H1 (cell line): ENCODE data around the gene DIP2B. TPM values are rescaled to one million over a fixed set of nuclear protein-coding genes. Genes with fewer than 3 reads are reported as not detected.

Experiments used
- CTCF ChIA-PET: fragments of 300-600 bp; sonication (Branson Sonifier 250); formaldehyde crosslinking; loops from one replicate; lab custom pipeline; 2021; ENCODE audit not compliant: partially characterized antibody; lab: Charles Lee
- POLR2A ChIA-PET: fragments of 300-600 bp; sonication (Branson Sonifier 250); formaldehyde crosslinking; loops from one replicate; lab custom pipeline; 2021; ENCODE audit warnings: inconsistent platforms; ENCODE audit not compliant: partially characterized antibody; lab: Charles Lee
- DNase-seq, 2 experiments: peaks; one replicate each; pipeline versions ENCODE4 v3.0.0 to v3.0.0-alpha.2; 2010 to 2022; ENCODE audit warnings: low spot score in 2 of 2, low read depth in 1 of 2, mixed read lengths in 1 of 2
- FAIRE-seq: peaks from 2 replicates; lab custom pipeline; 2011; peaks lifted over from hg19 to GRCh38; lab: Jason Lieb, UNC
- H2AFZ ChIP-seq: 2 replicates; pipeline ENCODE4 v1.8.1; 2012; ENCODE audit warnings: low read length, inconsistent platforms
- H2AK5ac ChIP-seq: 2 replicates; pipeline ENCODE4 v1.6.1; 2013; ENCODE audit warnings: low read depth, low read length
- H2BK120ac ChIP-seq: replicated peaks from 2 replicates; pipeline ENCODE3; 2013; ENCODE audit warnings: low read depth, low read length, inconsistent platforms
- H2BK12ac ChIP-seq: 2 replicates; pipeline ENCODE4 v1.6.1; 2013; ENCODE audit warnings: low read depth, low read length
- H2BK15ac ChIP-seq: 2 replicates; pipeline ENCODE4 v1.6.1; 2013; ENCODE audit warnings: low read length
- H2BK20ac ChIP-seq: 2 replicates; pipeline ENCODE4 v1.6.1; 2013; ENCODE audit warnings: low read length
- H2BK5ac ChIP-seq: 2 replicates; pipeline ENCODE4 v1.6.1; 2013; ENCODE audit warnings: low read depth, low read length
- H3K14ac ChIP-seq: 2 replicates; pipeline ENCODE4 v1.6.1; 2013; ENCODE audit warnings: inconsistent platforms; ENCODE audit not compliant: insufficient read length
- H3K18ac ChIP-seq: 2 replicates; pipeline ENCODE4 v1.6.1; 2013; ENCODE audit warnings: low read length; ENCODE audit errors: extremely low read depth
- H3K23ac ChIP-seq: 2 replicates; pipeline ENCODE4 v1.6.1; 2013; ENCODE audit warnings: inconsistent platforms; ENCODE audit not compliant: insufficient read length
- H3K23me2 ChIP-seq: 2 replicates; pipeline ENCODE4 v1.6.1; 2013; ENCODE audit warnings: low read depth, low read length
- H3K27ac ChIP-seq: 2 replicates; pipeline ENCODE4 v1.6.1; 2011; ENCODE audit warnings: low read depth, low read length, inconsistent platforms
- H3K27me3 ChIP-seq, 4 experiments: replicated peaks in 1 of 4; 1 replicate in 1 of 4; 2 replicates in 3 of 4; pipeline versions ENCODE4 v1.6.1 to v1.8.1; 2011 to 2013; ENCODE audit warnings: low read length in 3 of 4, mild to moderate bottlenecking in 3 of 4, inconsistent platforms in 2 of 4, mixed read lengths in 2 of 4, moderate library complexity in 1 of 4; ENCODE audit not compliant: control insufficient read depth in 3 of 4, insufficient read depth in 3 of 4; ENCODE audit errors: extremely low read depth in 1 of 4
- H3K36me3 ChIP-seq, 4 experiments: 2 replicates each; pipeline versions ENCODE4 v1.6.1 to v1.8.1; 2011 to 2013; ENCODE audit warnings: mild to moderate bottlenecking in 4 of 4, low read length in 3 of 4, moderate library complexity in 2 of 4, control low read depth in 1 of 4, inconsistent platforms in 1 of 4; ENCODE audit not compliant: insufficient read depth in 4 of 4, control insufficient read depth in 2 of 4
- H3K4ac ChIP-seq: replicated peaks from 2 replicates; pipeline ENCODE3; 2013; ENCODE audit warnings: low read length, low read depth, mixed read lengths, inconsistent platforms; ENCODE audit not compliant: insufficient read length
- H3K4me1 ChIP-seq, 4 experiments: replicated peaks in 1 of 4; 1 replicate in 1 of 4; 2 replicates in 3 of 4; pipeline versions ENCODE4 v1.6.1 to v1.8.1; 2011 to 2013; ENCODE audit warnings: low read length in 3 of 4, inconsistent platforms in 2 of 4, mixed read lengths in 1 of 4; ENCODE audit not compliant: insufficient read depth in 4 of 4, control insufficient read depth in 3 of 4
- H3K4me2 ChIP-seq, 2 experiments: 2 replicates each; pipeline versions ENCODE4 v1.6.1 to v1.8.1; 2011 to 2013; ENCODE audit warnings: low read depth in 2 of 2, low read length in 2 of 2, control low read depth in 1 of 2, inconsistent platforms in 1 of 2, mild to moderate bottlenecking in 1 of 2; ENCODE audit not compliant: insufficient read depth in 1 of 2
- H3K4me3 ChIP-seq, 4 experiments: fragments of 200-600, 300-600 bp in 1 of 4; sonication (generic), shearing (Covaris generic), sonication (Bioruptor Twin) in 1 of 4; 2 replicates each; pipeline versions ENCODE4 v1.5.1 to v1.8.1; 2011 to 2016; ENCODE audit warnings: low read length in 4 of 4, low read depth in 3 of 4, control low read depth in 2 of 4, inconsistent platforms in 2 of 4, mild to moderate bottlenecking in 2 of 4, mixed read lengths in 1 of 4, moderate library complexity in 1 of 4; ENCODE audit not compliant: insufficient read depth in 2 of 4; ENCODE audit errors: extremely low read depth in 1 of 4
- H3K56ac ChIP-seq: replicated peaks from 2 replicates; pipeline ENCODE3; 2013; ENCODE audit warnings: low read depth, mild to moderate bottlenecking, mixed read lengths, low read length, inconsistent platforms; ENCODE audit not compliant: insufficient read length
- H3K79me1 ChIP-seq: 2 replicates; pipeline ENCODE4 v1.6.1; 2013; ENCODE audit warnings: low read depth, low read length, control low read depth
- H3K79me2 ChIP-seq, 2 experiments: 2 replicates each; pipeline versions ENCODE4 v1.6.1 to v1.8.1; 2012 to 2013; ENCODE audit warnings: low read length in 2 of 2, mild to moderate bottlenecking in 2 of 2, inconsistent platforms in 1 of 2; ENCODE audit not compliant: insufficient read depth in 2 of 2, control insufficient read depth in 1 of 2
- H3K9ac ChIP-seq, 4 experiments: replicated peaks in 1 of 4; 1 replicate in 1 of 4; 2 replicates in 3 of 4; pipeline versions ENCODE4 v1.6.1 to v1.8.1; 2011 to 2013; ENCODE audit warnings: low read depth in 3 of 4, low read length in 3 of 4, control low read depth in 2 of 4, mild to moderate bottlenecking in 2 of 4, moderate library complexity in 2 of 4, inconsistent platforms in 1 of 4; ENCODE audit errors: extremely low read depth in 1 of 4
- H3K9me3 ChIP-seq, 2 experiments: 2 replicates each; pipeline versions ENCODE4 v1.6.1 to v1.8.1; 2012 to 2013; ENCODE audit warnings: mild to moderate bottlenecking in 2 of 2, moderate library complexity in 2 of 2, control low read depth in 1 of 2, inconsistent platforms in 1 of 2, low read depth in 1 of 2, low read length in 1 of 2, mixed read lengths in 1 of 2; ENCODE audit not compliant: insufficient read depth in 2 of 2
- H4K20me1 ChIP-seq, 2 experiments: replicated peaks in 1 of 2; 2 replicates each; pipeline versions ENCODE3 to v1.8.1; 2011 to 2013; ENCODE audit warnings: inconsistent platforms in 2 of 2, low read length in 2 of 2, mild to moderate bottlenecking in 1 of 2; ENCODE audit not compliant: insufficient read depth in 2 of 2, control insufficient read depth in 1 of 2
- H4K5ac ChIP-seq: 2 replicates; pipeline ENCODE4 v1.6.1; 2013; ENCODE audit warnings: low read length, low read depth, mixed read lengths, inconsistent platforms; ENCODE audit not compliant: insufficient read length
- H4K8ac ChIP-seq: 2 replicates; pipeline ENCODE4 v1.8.0; 2013; ENCODE audit warnings: mild to moderate bottlenecking, moderate library complexity, low read length, inconsistent platforms; ENCODE audit not compliant: insufficient read depth; ENCODE audit errors: extremely low read depth
- H4K91ac ChIP-seq: replicated peaks from 2 replicates; pipeline ENCODE3; 2013; ENCODE audit warnings: low read length, mixed read lengths, inconsistent platforms; ENCODE audit not compliant: insufficient read length
- BRCA1 ChIP-seq: IDR thresholded peaks from 2 replicates; pipeline ENCODE4 v1.6.1; 2012; ENCODE audit warnings: low read depth, low read length, improper control_type of control experiment
- SP1 ChIP-seq: IDR thresholded peaks from 2 replicates; pipeline ENCODE4 v1.6.1; 2011; ENCODE audit warnings: low read depth, low read length
- TAF1 ChIP-seq: IDR thresholded peaks from 2 replicates; pipeline ENCODE4 v1.6.1; 2011; ENCODE audit warnings: mild to moderate bottlenecking, low read depth, low read length
- WGBS, 2 experiments: shearing (Covaris generic) in 1 of 2; methylation state at CpG; one replicate each; pipeline versions ENCODE4 v1.1.6 to v1.1.7; 2013 to 2015; ENCODE audit warnings: low lambda C conversion rate in 2 of 2, mixed read lengths in 2 of 2, inconsistent platforms in 1 of 2, low coverage in 1 of 2, missing lambda C conversion rate in 1 of 2; ENCODE audit not compliant: insufficient replicate concordance in 2 of 2, insufficient coverage in 1 of 2, insufficient read length in 1 of 2; ENCODE audit errors: extremely low coverage in 1 of 2, missing lambda C conversion rate in 1 of 2; 5-methylcytosine and 5-hydroxymethylcytosine counted together
- polyA plus RNA-seq, 7 experiments: library from polyadenylated mRNA; depleted of rRNA in 3 of 7; stranded (reverse) in 5 of 7; unstranded in 2 of 7; fragments of >200 nt in 5 of 7; fragments of 200-250 nt in 2 of 7; gene quantifications; 1 replicate in 5 of 7; 2 replicates in 1 of 7; 4 replicates in 1 of 7; pipeline versions ENCODE4 v1.2.1 to v1.2.3, GENCODE V29; 2011 to 2013; ENCODE audit warnings: missing spikeins in 2 of 7, mixed read lengths in 2 of 7
- total RNA-seq: library from RNA; stranded (reverse); fragmentation: NEBNext Ultra II Directional; extraction: Animal tissue kit (Norgen Biotek cat#: 25700); gene quantifications from 2 replicates; pipeline ENCODE4 v1.2.1, GENCODE V29; 2021

DIP2B gene
- total and polyA plus RNA-seq, 2 of the 8 experiments (the other 6 are each of a cell fraction or from before 2014, with no cell fraction given): 11.1 to 29.6 TPM

DNA sequence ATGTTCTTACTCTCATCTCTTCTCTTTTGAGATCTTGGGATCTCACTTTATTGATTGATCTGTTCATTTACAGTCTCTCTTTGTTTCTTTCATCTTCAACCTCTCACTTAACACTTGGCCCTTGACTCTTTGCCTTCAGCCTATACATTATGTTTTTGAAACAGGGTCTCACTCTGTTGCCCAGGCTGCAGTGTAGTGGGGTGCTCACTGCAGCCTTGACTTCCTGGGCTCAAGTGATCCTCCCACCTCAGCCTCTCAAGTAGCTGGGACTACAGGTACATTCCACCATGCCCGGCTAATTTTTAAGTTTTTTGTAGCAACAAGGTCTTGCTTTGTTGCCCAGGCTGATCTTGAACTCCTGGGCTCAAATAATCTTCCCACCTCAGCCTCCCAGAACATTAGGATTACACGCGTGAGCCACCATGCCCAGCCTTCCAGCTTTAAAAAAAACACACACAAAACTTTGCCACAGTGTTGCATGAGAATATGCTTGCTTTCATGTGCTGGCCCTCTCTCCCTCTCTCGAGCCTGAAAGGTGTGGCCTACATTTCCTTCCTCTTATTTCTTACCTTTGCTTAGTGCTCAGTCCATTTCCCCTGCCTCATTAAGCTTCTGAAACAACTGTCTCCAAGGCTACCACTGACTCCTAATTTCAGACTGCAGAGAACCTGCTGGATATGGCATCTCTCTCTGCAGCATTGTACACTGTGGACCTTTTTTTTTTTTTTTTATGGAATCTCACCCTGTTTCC, 9.9 kb downstream of the DIP2B start:
- no peak overlapping the region for H3K9ac ChIP-seq
- no peak overlapping the region for H4K91ac ChIP-seq
- DNase-seq: no peak
- no peak overlapping the region for H2AK5ac ChIP-seq
- H3K79me1 ChIP-seq: peaks cover 3% of the 10 kb centered on the region; the same call in 1 of the 2 replicates
- no peak overlapping the region for H2BK15ac ChIP-seq
- H3K4ac ChIP-seq: no peak overlapping the region
- peaks cover 16 to 84% of the 10 kb centered on the region in 2 experiments for H3K79me2 ChIP-seq
- no peak overlapping the region for H3K18ac ChIP-seq
- no peaks in the 10 kb centered on the region for H3K4me1 ChIP-seq
- H4K8ac ChIP-seq: no peak overlapping the region
- peaks cover 0 to 2% of the 10 kb centered on the region in 2 experiments for H4K20me1 ChIP-seq
- H3K27me3 ChIP-seq: no peaks in the 10 kb centered on the region
- 97% methylated on average over 4 of the region's 4 CpGs; no CpG with 5 or more reads in 1 of the 2 experiments for whole genome bisulfite sequencing, 2 experiments
- H3K23me2 ChIP-seq: no peaks in the 10 kb centered on the region
- no peaks in the 10 kb centered on the region for H3K36me3 ChIP-seq
- no peak overlapping the region for H3K23ac ChIP-seq
- ChIA-PET POLR2A (interaction anchor here (0.7 to 1.2 kb wide), 3 partner anchors 9 to 125 kb away, joined by 3 read pairs; partner anchors contain the start of gene DIP2B), CTCF (interaction anchor here (0.6 to 2.2 kb wide), 2 partner anchors 10 to 472 kb away, joined by 3 to 8 read pairs; partner anchors contain the start of gene DIP2B)
- H3K4me3 ChIP-seq: no peak overlapping the region
- H2BK120ac ChIP-seq: no peak overlapping the region
- H4K5ac ChIP-seq: no peak overlapping the region
- no peak for TF ChIP-seq BRCA1
- TF ChIP-seq SP1: no peak
- no peak for TF ChIP-seq TAF1
- no peak overlapping the region for H2BK20ac ChIP-seq
- no peaks in the 10 kb centered on the region for H3K9me3 ChIP-seq
- H2AFZ ChIP-seq: no peak overlapping the region
- no peak overlapping the region for H3K14ac ChIP-seq
- H3K4me2 ChIP-seq: no peak overlapping the region
- FAIRE-seq: no peak
- H3K56ac ChIP-seq: no peak overlapping the region
- no peak overlapping the region for H2BK5ac ChIP-seq
- H3K27ac ChIP-seq: no peak overlapping the region
- H2BK12ac ChIP-seq: no peak overlapping the region
